ENCODE data around the gene MYO9B.

DNA sequence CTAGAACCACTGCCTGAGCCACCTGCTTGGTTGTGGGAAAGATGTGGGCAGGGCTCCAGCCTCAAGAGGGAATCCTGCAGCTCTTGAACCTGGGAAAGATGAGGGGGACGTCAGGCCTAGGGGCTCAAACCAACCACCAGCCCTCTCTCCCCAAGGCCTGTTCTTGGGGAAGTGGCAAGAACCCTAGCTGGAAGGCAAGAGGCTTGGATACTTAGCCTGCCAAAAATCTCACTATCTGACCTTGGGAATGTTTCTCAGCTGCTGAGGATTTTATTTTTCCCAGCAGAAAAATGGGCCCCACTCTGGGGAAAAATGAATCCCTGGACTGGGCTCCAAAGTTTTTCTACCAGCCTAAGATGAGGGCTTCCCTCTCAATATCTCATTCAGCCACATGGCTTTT lies 184.4 kb downstream of the MYO9B start:
- TF ChIP-seq, protein P1, sequence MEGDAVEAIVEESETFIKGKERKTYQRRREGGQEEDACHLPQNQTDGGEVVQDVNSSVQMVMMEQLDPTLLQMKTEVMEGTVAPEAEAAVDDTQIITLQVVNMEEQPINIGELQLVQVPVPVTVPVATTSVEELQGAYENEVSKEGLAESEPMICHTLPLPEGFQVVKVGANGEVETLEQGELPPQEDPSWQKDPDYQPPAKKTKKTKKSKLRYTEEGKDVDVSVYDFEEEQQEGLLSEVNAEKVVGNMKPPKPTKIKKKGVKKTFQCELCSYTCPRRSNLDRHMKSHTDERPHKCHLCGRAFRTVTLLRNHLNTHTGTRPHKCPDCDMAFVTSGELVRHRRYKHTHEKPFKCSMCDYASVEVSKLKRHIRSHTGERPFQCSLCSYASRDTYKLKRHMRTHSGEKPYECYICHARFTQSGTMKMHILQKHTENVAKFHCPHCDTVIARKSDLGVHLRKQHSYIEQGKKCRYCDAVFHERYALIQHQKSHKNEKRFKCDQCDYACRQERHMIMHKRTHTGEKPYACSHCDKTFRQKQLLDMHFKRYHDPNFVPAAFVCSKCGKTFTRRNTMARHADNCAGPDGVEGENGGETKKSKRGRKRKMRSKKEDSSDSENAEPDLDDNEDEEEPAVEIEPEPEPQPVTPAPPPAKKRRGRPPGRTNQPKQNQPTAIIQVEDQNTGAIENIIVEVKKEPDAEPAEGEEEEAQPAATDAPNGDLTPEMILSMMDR (IDR thresholded peaks at IDR 0.05; ENCODE audit: borderline replicate concordance, extremely low read depth, low read length, poor library complexity, severe bottlenecking) = no peak
- no peak for TF ChIP-seq EZH2 (IDR thresholded peaks at IDR 0.05; ENCODE audit: borderline replicate concordance, low read depth, low read length, severe bottlenecking)

Measured in DND-41 (cell line).